Cardiac muscle cell (in vitro differentiated cells and primary cell): Measurements from ENCODE around the gene EID2B. TPM values are rescaled to one million over a fixed set of nuclear protein-coding genes. Genes with fewer than 3 reads are reported as not detected.

Source experiments
- DNase-seq, 2 donors: peaks; one replicate each; pipeline versions ENCODE4 v3.0.0 to v3.0.0-alpha.2; 2010 to 2017; ENCODE audit warnings: low read depth in 1 of 2, low spot score in 1 of 2
- H3K27ac ChIP-seq: fragments of 200-600 bp; sonication (generic); 2 replicates; pipeline ENCODE4 v1.5.1; 2016
- H3K27me3 ChIP-seq: fragments of 200-600 bp; sonication (generic); 2 replicates; pipeline ENCODE4 v1.6.0; 2016; ENCODE audit warnings: control low read depth
- H3K36me3 ChIP-seq: fragments of 200-600 bp; sonication (generic); 2 replicates; pipeline ENCODE4 v1.5.1; 2016; ENCODE audit warnings: control low read depth
- H3K4me1 ChIP-seq: fragments of 200-600 bp; sonication (generic); 2 replicates; pipeline ENCODE4 v1.8.1; 2017; ENCODE audit warnings: low read depth, mild to moderate bottlenecking, mixed run types
- H3K4me3 ChIP-seq: fragments of 200-600 bp; sonication (generic); 2 replicates; pipeline ENCODE4 v1.5.1; 2016; ENCODE audit warnings: mild to moderate bottlenecking
- H3K9me3 ChIP-seq: fragments of 200-600 bp; sonication (generic); 2 replicates; pipeline ENCODE4 v1.5.1; 2017; ENCODE audit warnings: low read depth, mild to moderate bottlenecking, control low read depth
- polyA plus RNA-seq: library from polyadenylated mRNA; unstranded; fragments of >200 nt; fragmentation: Nextera tagmentation; extraction: Ambion mirVana; gene quantifications from 2 replicates; pipeline ENCODE4 v1.2.1, GENCODE V29; 2016
- total RNA-seq: library from RNA; depleted of rRNA; stranded (reverse); fragments of >200 nt; gene quantifications from 2 replicates; pipeline ENCODE4 v1.2.3, GENCODE V29; 2016
- TF ChIP-seq, protein P1 (sequence below): IDR thresholded peaks from 2 replicates; pipeline ENCODE4 v1.5.1; 2012; ENCODE audit warnings: low read depth, mild to moderate bottlenecking, low read length

EID2B gene
- total and polyA plus RNA-seq, 2 experiments from 2014 or later: 8.4 to 17.5 TPM

DNA sequence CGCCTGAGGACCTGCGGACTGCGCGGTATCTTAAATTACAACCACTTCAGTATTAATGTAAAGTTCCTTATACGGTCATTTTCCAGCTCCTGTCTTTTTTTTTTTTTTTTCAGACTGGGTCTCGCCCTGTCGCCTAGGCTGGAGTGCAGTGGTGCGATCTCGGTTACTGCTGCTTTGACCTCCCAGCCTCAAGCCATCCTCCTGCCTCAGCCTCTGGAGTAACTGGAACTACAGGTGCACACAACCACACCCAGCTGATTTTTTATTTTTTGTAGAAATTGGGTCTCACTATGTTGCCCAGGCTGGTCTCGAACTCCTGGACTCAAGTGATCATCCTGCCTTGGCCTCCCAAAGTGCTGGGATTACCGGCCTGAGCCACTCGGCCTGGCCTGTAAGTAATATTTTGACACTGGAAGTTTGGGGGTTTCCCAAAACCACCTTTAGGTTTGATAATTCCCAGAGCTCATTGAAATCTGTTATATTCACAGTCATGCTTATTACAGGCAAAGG, 406 bp upstream of the EID2B start:
- TF ChIP-seq, protein P1, sequence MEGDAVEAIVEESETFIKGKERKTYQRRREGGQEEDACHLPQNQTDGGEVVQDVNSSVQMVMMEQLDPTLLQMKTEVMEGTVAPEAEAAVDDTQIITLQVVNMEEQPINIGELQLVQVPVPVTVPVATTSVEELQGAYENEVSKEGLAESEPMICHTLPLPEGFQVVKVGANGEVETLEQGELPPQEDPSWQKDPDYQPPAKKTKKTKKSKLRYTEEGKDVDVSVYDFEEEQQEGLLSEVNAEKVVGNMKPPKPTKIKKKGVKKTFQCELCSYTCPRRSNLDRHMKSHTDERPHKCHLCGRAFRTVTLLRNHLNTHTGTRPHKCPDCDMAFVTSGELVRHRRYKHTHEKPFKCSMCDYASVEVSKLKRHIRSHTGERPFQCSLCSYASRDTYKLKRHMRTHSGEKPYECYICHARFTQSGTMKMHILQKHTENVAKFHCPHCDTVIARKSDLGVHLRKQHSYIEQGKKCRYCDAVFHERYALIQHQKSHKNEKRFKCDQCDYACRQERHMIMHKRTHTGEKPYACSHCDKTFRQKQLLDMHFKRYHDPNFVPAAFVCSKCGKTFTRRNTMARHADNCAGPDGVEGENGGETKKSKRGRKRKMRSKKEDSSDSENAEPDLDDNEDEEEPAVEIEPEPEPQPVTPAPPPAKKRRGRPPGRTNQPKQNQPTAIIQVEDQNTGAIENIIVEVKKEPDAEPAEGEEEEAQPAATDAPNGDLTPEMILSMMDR: no peak
- H3K4me3 ChIP-seq: no peak overlapping the region

DNA sequence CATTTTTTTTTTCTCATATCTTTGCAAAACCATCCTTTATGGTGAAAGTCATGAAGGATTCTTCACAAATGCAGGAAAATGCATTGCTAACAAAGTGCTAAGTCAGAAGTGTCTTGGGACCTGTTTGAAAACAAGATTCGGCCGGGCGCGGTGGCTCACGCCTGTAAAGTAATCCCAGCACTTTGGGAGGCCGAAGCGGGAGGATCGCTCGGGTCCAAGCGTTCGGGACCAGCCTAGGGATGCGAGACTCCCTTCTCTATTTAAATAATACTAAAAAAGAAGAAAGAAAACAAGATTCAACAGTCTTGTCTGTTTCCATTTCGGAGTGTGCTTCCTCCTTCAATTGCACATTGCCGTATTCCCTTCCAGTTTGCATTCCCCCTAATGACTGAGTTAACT, 819 bp downstream of the EID2B start:
- Histone ChIP-seq H3K27ac (peak overlapping the region; percentile 26), H3K4me3 (peak overlapping the region; percentile 65)

More for the DNA sequence above, 406 bp upstream of the EID2B start:
- Histone ChIP-seq H3K27ac (no peak overlapping the region), H3K36me3 (no peaks in the 10 kb centered on the region), H3K4me1 (no peaks in the 10 kb centered on the region), H3K9me3 (no peaks in the 10 kb centered on the region), H3K27me3 (no peaks in the 10 kb centered on the region)
- no peak for DNase-seq

DNA sequence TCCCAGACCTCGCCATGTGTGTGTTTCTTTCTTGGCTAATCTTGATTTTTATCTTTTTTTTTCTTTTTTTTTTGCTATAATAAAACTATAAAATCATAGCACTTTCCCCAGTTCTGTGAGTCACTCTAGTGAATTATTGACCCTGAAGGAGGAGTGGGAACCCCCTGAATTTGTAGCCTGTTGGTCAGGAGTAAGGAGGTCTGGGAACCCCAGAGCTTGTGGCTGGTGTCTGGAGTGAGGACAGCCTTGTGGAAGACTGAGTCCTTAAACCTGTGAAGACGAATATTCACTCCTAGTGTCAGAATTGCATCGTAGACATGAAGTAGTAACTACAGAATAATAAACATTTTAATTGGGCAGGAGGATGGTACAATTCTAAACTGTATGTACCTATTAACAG, 7.4 kb downstream of the EID2B start:
- no peaks in the 10 kb centered on the region for H3K27me3 ChIP-seq
- no peaks in the 10 kb centered on the region for H3K9me3 ChIP-seq
- H3K27ac ChIP-seq: no peak overlapping the region
- no peak overlapping the region for H3K4me3 ChIP-seq
- no peaks in the 10 kb centered on the region for H3K36me3 ChIP-seq
- no peak for DNase-seq
- TF ChIP-seq, protein P1: no peak
- no peaks in the 10 kb centered on the region for H3K4me1 ChIP-seq

More for the DNA sequence above, 819 bp downstream of the EID2B start:
- Histone ChIP-seq H3K36me3 (no peaks in the 10 kb centered on the region), H3K9me3 (no peaks in the 10 kb centered on the region), H3K27me3 (no peaks in the 10 kb centered on the region), H3K4me1 (no peaks in the 10 kb centered on the region)
- no peak for DNase-seq
- TF ChIP-seq, protein P1: no peak

DNA sequence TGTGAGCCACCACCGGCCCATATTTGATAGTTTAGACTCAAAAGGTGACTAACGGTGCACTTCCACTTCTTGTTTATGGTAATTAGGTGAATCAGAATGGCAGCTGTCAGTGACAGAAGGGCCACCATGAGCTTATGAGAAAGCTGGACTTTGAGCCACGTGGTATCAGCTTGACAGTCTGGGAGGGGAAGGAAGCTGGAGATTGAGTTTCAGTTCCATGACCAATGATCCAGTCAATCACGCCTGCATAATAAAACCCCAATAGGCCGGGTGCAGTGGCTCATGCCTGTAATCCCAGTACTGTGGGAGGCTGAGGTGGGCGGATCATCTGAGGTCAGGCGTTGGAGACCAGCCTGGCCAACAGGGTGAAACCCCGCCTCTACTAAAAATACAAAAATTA, 8.2 kb downstream of the EID2B start:
- Histone ChIP-seq H3K4me1 (no peaks in the 10 kb centered on the region), H3K9me3 (no peaks in the 10 kb centered on the region), H3K27ac (no peak overlapping the region), H3K36me3 (no peaks in the 10 kb centered on the region), H3K4me3 (no peak overlapping the region), H3K27me3 (no peaks in the 10 kb centered on the region)
- DNase-seq: no peak
- TF ChIP-seq, protein P1: no peak

DNA sequence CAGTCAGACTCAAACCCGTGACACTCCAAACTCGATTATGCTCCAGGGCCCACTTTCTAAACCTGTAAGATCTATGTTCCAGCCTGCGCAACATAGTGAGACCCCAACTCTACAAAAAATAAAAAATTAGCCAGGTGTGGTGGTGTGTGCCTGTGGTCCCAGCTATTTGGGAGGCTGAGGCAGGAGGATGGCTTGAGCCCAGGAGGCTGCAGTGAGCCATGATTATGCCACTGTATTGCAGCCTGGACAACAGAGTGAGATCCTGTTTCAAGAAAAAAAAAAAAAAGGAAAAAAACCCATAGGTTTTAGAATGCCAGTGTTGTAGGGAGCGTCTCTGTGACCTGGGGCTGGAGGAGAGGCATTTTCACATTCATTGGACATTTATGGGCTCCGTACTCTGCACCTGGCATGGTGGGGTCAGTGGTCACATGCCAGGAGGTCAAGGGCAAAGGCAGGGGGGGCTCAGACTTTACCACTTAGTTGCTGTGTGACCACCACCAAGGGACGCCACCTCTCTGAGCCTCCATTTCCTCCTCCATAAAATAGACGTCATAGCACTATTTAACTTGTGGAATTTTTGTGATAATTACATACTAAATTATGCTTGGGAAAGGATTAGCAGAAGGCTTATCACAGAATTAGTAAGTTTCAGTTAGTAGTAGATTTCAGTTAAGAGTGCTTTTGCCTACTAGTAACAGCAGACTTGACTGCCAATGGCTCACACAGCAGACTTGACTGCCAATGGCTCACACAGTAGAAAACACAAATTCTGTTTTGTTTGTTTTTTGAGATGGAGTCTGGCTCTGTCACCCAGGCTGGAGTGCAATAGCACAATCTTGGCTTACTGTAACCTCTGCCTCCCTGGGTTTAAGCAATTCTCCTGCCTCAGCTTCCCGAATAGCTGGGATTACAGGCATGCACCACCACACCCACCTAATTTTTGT, 11.8 kb downstream of the EID2B start:
- H3K27ac ChIP-seq: no peak overlapping the region
- TF ChIP-seq, protein P1: no peak
- H3K27me3 ChIP-seq: peaks cover under 1% of the 10 kb centered on the region

More for the DNA sequence above, 11.8 kb downstream of the EID2B start:
- no peak overlapping the region for H3K4me3 ChIP-seq
- H3K9me3 ChIP-seq: no peaks in the 10 kb centered on the region
- H3K4me1 ChIP-seq: no peaks in the 10 kb centered on the region
- H3K36me3 ChIP-seq: no peaks in the 10 kb centered on the region
- DNase-seq: no peak
